Kidney (tissue), 14 donors: ENCODE data around the gene PRDM16. TPM values are rescaled to one million over a fixed set of nuclear protein-coding genes. Genes with fewer than 3 reads are reported as not detected.

Experiments used
- DNase-seq, 5 donors: peaks; one replicate each; pipeline ENCODE4 v3.0.0-alpha.2; 2013 to 2020
- FAIRE-seq: peaks from 2 replicates; lab custom pipeline; 2012; peaks lifted over from hg19 to GRCh38; lab: Jason Lieb, UNC
- H3K27ac ChIP-seq, 2 donors: one replicate each; pipeline ENCODE4 v1.7.0; 2013; ENCODE audit warnings: low read depth in 2 of 2, low read length in 2 of 2, inconsistent platforms in 1 of 2
- H3K27me3 ChIP-seq: one replicate; pipeline ENCODE4 v1.7.1; 2013; ENCODE audit warnings: low read length, inconsistent platforms; ENCODE audit not compliant: control insufficient read depth, insufficient read depth
- H3K36me3 ChIP-seq, 3 donors: one replicate each; pipeline versions ENCODE4 v1.7.0 to v1.7.1; 2013; ENCODE audit warnings: low read length in 3 of 3, control low read depth in 1 of 3, inconsistent platforms in 1 of 3; ENCODE audit not compliant: insufficient read depth in 3 of 3, control insufficient read depth in 2 of 3
- H3K4me1 ChIP-seq, 3 donors: one replicate each; pipeline versions ENCODE4 v1.7.0 to v1.7.1; 2013; ENCODE audit warnings: low read length in 3 of 3, inconsistent platforms in 1 of 3, low read depth in 1 of 3; ENCODE audit not compliant: control insufficient read depth in 2 of 3, insufficient read depth in 2 of 3
- H3K4me3 ChIP-seq, 3 donors: one replicate each; pipeline versions ENCODE4 v1.7.0 to v1.8.1; 2013; ENCODE audit warnings: low read length in 3 of 3, control low read depth in 1 of 3, inconsistent platforms in 1 of 3
- H3K9ac ChIP-seq, 3 donors: one replicate each; pipeline versions ENCODE4 v1.7.0 to v1.7.1; 2013; ENCODE audit warnings: low read length in 3 of 3, control low read depth in 1 of 3, inconsistent platforms in 1 of 3
- H3K9me3 ChIP-seq, 3 donors: one replicate each; pipeline versions ENCODE4 v1.7.0 to v1.7.1; 2013; ENCODE audit warnings: low read length in 3 of 3, control low read depth in 1 of 3, inconsistent platforms in 1 of 3; ENCODE audit not compliant: control insufficient read depth in 2 of 3, insufficient read depth in 1 of 3
- CTCF ChIP-seq: IDR thresholded peaks from 3 replicates; pipeline ENCODE4 v1.5.1; 2012; ENCODE audit warnings: mild to moderate bottlenecking, moderate library complexity, borderline replicate concordance; ENCODE audit not compliant: insufficient read depth; ENCODE audit errors: extremely low read depth
- intact Hi-C: fragments of 100-400 bp; cut with DNase I; formaldehyde crosslinking; loops from one replicate; pipeline ENCODE4 v1.11.1; 2022
- polyA plus RNA-seq: library from polyadenylated mRNA; stranded (reverse); fragments of 350-450 nt; fragmentation: Illumina TruSeq; extraction: RNeasy Lipid Tissue Mini Kit (QIAGEN cat#74804); gene quantifications from one replicate; pipeline ENCODE4 v1.2.3, GENCODE V29; 2014; ENCODE audit warnings: low read depth, low replicate concordance; ENCODE audit not compliant: insufficient read depth
- total RNA-seq: library from RNA; stranded (reverse); fragmentation: NEBNext Ultra II Directional; extraction: Animal tissue kit (Norgen Biotek cat#: 25700); gene quantifications from one replicate; pipeline ENCODE4 v1.2.1, GENCODE V29; 2021
- donor health status: control.
- donor health status: control.
- donor health status: control.
- donor health status: control.
- donor health status: control.
- donor health status: DM: yes; HTN: yes; CAD: no.
- donor health status: Normal renal cell carcinoma (clear cell type).

The PRDM16 gene
- total and polyA plus RNA-seq, 2 donors from 2014 or later, result 3.0 to 21.9 TPM

GRCh38 chr1:3370856-3371703 lies 302.1 kb downstream of the PRDM16 start:
- intact Hi-C loops, result no loop called here
- Histone ChIP-seq H3K4me3 (no peak overlapping the region), H3K36me3 (no peaks in the 10 kb centered on the region), H3K4me1 (peaks cover 0 to 2% (median 0%) of the 10 kb centered on the region in 3 donors), H3K9ac (no peak overlapping the region), H3K9me3 (no peaks in the 10 kb centered on the region), H3K27ac (no peak overlapping the region), H3K27me3 (peaks cover 7% of the 10 kb centered on the region)
- FAIRE-seq (no peak), DNase-seq (no peak)
- no peak for TF ChIP-seq CTCF

GRCh38 chr1:3372317-3372716 lies 303.3 kb downstream of the PRDM16 start:
- H3K4me3 ChIP-seq, result no peak overlapping the region
- H3K9me3 ChIP-seq, result no peaks in the 10 kb centered on the region
- H3K9ac ChIP-seq, result no peak overlapping the region
- H3K4me1 ChIP-seq, result peaks cover 0 to 2% (median 0%) of the 10 kb centered on the region in 3 donors
- peaks cover 7% of the 10 kb centered on the region for H3K27me3 ChIP-seq
- intact Hi-C loops, result no loop called here
- DNase-seq (no peak), FAIRE-seq (no peak)
- H3K36me3 ChIP-seq, result no peaks in the 10 kb centered on the region
- no peak overlapping the region for H3K27ac ChIP-seq
- TF ChIP-seq CTCF, result no peak

- intact Hi-C loops, result no loop called here
- Histone ChIP-seq H3K4me1 (peaks cover 0 to 2% (median 0%) of the 10 kb centered on the region in 3 donors), H3K36me3 (no peaks in the 10 kb centered on the region), H3K9me3 (no peaks in the 10 kb centered on the region), H3K4me3 (no peak overlapping the region), H3K27me3 (peaks cover 3% of the 10 kb centered on the region), H3K27ac (no peak overlapping the region), H3K9ac (no peak overlapping the region)
- TF ChIP-seq CTCF, result no peak
- DNase-seq (no peak), FAIRE-seq (no peak)
Observed at GRCh38 chr1:3373175-3373574, 304.2 kb downstream of the PRDM16 start.
